Upper lobe of right lung (tissue), 1 donor: ENCODE data around the gene FHIP1B. TPM values are rescaled to one million over a fixed set of nuclear protein-coding genes. Genes with fewer than 3 reads are reported as not detected.
"Not testable (repeated sequence)": the region's sequence is repeated elsewhere in the genome, so short reads cannot be mapped to it uniquely, and the experiment has no call there.

Source experiments
- ATAC-seq: fragments of 200-7000 bp; cut with Tn5 transposase; one replicate; pipeline ENCODE4 v1.9.1; 2020; ENCODE audit warnings: mild to moderate bottlenecking, moderate library complexity
- DNase-seq: peaks from one replicate; pipeline ENCODE4 v3.0.0-alpha.2; 2020
- H3K27ac ChIP-seq: fragments of 200-600 bp; one replicate; pipeline ENCODE4 v1.8.0; 2022
- H3K27me3 ChIP-seq: fragments of 200-600 bp; one replicate; pipeline ENCODE4 v1.8.0; 2022; ENCODE audit warnings: mild to moderate bottlenecking
- H3K36me3 ChIP-seq: fragments of 200-600 bp; one replicate; pipeline ENCODE4 v1.8.0; 2022
- H3K4me1 ChIP-seq: fragments of 200-600 bp; one replicate; pipeline ENCODE4 v1.8.0; 2022
- H3K4me3 ChIP-seq: fragments of 200-600 bp; one replicate; pipeline ENCODE4 v1.8.0; 2022; ENCODE audit warnings: mild to moderate bottlenecking
- H3K9me3 ChIP-seq: fragments of 200-600 bp; one replicate; pipeline ENCODE4 v1.8.0; 2022
- intact Hi-C: fragments of 100-400 bp; cut with DNase I; formaldehyde crosslinking; loops from one replicate; pipeline ENCODE4 v1.11.0; 2022
- long read RNA-seq: library from polyadenylated mRNA; unstranded; transcript quantifications from one replicate; pipeline ENCODE4 v2.0.0, GENCODE V29; 2021
- total RNA-seq: library from RNA; stranded (reverse); fragmentation: NEBNext Ultra II Directional; extraction: Animal tissue kit (Norgen Biotek cat#: 25700); gene quantifications from one replicate; pipeline ENCODE4 v1.2.1, GENCODE V29; 2021
- TF ChIP-seq, protein P1 (sequence below): fragments of 200-600 bp; IDR thresholded peaks from one replicate; pipeline ENCODE4 v1.8.0; 2022; ENCODE audit warnings: antibody characterized with exemption
- donor health status: DM: no; HTN: yes; CAD: no; lungs with severe emphysema.

The FHIP1B gene
- 40.6 TPM for total RNA-seq
- long read RNA-seq, transcript FAM160A2-202 (12 exons, 3,354 nt), result major isoform, 10 of 44 reads
- long read RNA-seq, partial matches to known transcripts, result 15 of 44 reads
- long read RNA-seq, other reads (novel, unspliced or antisense), result 13 of 44 reads

DNA sequence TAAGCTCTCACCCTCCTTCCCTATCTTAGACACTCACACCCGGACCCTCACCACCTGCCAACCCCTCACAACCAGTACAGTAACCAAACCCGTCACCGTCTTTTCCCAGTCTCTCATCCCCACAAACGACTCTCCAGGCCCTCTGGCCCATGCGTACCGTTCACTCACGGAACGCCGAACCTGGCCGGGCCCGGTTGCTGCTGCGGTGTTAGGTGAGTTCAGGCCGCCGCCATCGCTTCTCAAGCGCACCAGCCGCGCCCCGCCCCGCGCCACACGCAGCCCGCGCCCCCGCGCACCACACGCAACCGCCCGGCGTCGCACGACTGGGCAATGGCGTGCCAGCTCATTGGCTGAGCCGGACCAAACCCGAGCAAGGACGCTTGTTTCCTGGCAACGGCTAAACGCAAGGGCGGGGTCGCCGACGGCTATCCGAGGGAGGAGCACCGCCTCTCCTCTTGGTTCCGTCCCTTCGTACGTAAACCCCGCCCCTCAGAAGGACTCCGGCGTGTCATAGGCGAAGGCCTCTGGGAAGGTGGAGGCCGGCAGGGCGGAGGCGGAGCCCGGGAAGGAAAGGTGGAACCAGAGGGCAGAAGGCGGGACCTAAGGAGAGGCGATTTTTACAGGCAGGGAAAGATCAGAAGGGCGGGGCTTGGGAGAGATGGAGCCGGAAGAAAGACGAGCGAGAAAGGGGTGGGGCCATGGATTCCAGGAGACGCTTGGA is at the start of gene FHIP1B:
FHIP1B (minus strand) TSS at position 250 of the 721 bp plus-strand sequence. CDS start 10,120 bp downstream, outside the sequence.
- peaks cover 20% of the 10 kb centered on the region for H3K4me1 ChIP-seq
- peak; percentile 100 for DNase-seq
- H3K27ac ChIP-seq, result peak within 1 kb of the TSS; percentile 91
- H3K9me3 ChIP-seq, result no peaks in the 10 kb centered on the region
- intact Hi-C loops, result no loop called here
- TF ChIP-seq, protein P1, sequence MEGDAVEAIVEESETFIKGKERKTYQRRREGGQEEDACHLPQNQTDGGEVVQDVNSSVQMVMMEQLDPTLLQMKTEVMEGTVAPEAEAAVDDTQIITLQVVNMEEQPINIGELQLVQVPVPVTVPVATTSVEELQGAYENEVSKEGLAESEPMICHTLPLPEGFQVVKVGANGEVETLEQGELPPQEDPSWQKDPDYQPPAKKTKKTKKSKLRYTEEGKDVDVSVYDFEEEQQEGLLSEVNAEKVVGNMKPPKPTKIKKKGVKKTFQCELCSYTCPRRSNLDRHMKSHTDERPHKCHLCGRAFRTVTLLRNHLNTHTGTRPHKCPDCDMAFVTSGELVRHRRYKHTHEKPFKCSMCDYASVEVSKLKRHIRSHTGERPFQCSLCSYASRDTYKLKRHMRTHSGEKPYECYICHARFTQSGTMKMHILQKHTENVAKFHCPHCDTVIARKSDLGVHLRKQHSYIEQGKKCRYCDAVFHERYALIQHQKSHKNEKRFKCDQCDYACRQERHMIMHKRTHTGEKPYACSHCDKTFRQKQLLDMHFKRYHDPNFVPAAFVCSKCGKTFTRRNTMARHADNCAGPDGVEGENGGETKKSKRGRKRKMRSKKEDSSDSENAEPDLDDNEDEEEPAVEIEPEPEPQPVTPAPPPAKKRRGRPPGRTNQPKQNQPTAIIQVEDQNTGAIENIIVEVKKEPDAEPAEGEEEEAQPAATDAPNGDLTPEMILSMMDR, result peak; percentile 17
- no peaks in the 10 kb centered on the region for H3K36me3 ChIP-seq
- ATAC-seq, result peak; percentile 97
- H3K27me3 ChIP-seq, result no peaks in the 10 kb centered on the region
- peak within 1 kb of the TSS; percentile 78 for H3K4me3 ChIP-seq

GRCh38 chr11:6283453-6284023 is 49.1 kb upstream of the FHIP1B start:
- Histone ChIP-seq H3K36me3 (no peaks in the 10 kb centered on the region), H3K27ac (no peak overlapping the region), H3K27me3 (no peaks in the 10 kb centered on the region), H3K4me3 (no peak overlapping the region), H3K9me3 (no peaks in the 10 kb centered on the region), H3K4me1 (no peaks in the 10 kb centered on the region)
- intact Hi-C loops, result no loop called here
- TF ChIP-seq, protein P1, result no peak
- no peak for DNase-seq
- ATAC-seq, result no peak

- ATAC-seq, H3K36me3 ChIP-seq, H3K27ac ChIP-seq, H3K4me1 ChIP-seq, H3K4me3 ChIP-seq, DNase-seq, H3K27me3 ChIP-seq, H3K9me3 ChIP-seq, intact Hi-C loops: not testable (repeated sequence)
Measured at GRCh38 chr11:6280809-6281208, 46.4 kb upstream of the FHIP1B start.

GRCh38 chr11:6273188-6273587 is 38.8 kb upstream of the FHIP1B start:
- ATAC-seq (no peak), DNase-seq (no peak)
- H3K27me3 ChIP-seq, result no peaks in the 10 kb centered on the region
- no peaks in the 10 kb centered on the region for H3K4me1 ChIP-seq
- no peaks in the 10 kb centered on the region for H3K9me3 ChIP-seq
- intact Hi-C loops, result no loop called here
- TF ChIP-seq, protein P1, result no peak
- no peaks in the 10 kb centered on the region for H3K36me3 ChIP-seq
- H3K4me3 ChIP-seq, result no peak overlapping the region
- H3K27ac ChIP-seq, result no peak overlapping the region

DNA sequence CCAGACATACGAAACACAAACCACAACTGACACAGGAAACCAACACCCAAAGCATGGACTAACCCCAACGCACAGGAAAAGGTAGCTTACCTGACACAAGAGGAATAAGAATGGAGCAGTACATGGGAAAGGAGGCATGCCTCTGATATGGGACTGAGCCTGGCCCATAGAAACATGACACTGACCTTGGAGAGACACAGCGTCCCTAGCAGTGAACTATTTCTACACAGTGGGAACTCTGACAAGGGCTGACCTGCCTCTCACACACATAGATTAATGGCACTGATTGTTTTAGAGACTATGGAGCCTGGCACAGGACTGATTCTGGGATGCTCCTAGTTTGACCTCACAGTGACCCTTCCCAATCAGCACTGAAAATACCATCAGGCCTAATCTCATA is 37.2 kb upstream of the FHIP1B start:
- TF ChIP-seq, protein P1, result no peak

DNA sequence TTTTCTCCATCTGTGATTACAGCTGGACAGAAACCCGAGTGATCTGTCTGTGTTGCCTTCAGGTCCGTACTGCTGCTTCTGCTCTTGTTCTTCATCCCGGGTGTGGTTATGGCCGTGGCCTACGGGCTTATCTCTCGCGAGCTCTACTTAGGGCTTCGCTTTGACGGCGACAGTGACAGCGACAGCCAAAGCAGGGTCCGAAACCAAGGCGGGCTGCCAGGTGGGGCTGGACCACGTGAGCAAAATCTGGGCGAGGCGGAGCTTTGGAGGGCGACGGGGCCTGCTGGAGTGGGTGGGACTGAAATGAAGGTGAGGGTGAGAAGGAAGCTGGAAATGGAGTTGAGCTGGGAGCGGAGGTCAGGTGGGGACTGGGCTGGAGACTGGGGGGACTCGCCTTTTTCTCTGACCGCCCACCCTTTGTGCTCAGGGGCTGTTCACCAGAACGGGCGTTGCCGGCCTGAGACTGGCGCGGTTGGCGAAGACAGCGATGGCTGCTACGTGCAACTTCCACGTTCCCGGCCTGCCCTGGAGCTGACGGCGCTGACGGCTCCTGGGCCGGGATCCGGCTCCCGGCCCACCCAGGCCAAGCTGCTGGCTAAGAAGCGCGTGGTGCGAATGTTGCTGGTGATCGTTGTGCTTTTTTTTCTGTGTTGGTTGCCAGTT is 36.3 kb upstream of the FHIP1B start:
- H3K4me3 ChIP-seq, result no peak overlapping the region
- H3K4me1 ChIP-seq, result no peaks in the 10 kb centered on the region
- DNase-seq (no peak), ATAC-seq (no peak)
- no peaks in the 10 kb centered on the region for H3K27me3 ChIP-seq
- TF ChIP-seq, protein P1, result no peak
- H3K9me3 ChIP-seq, result no peaks in the 10 kb centered on the region
- intact Hi-C loops, result no loop called here
- H3K36me3 ChIP-seq, result no peaks in the 10 kb centered on the region
- H3K27ac ChIP-seq, result no peak overlapping the region

More for the DNA sequence above, 37.2 kb upstream of the FHIP1B start:
- DNase-seq (no peak), ATAC-seq (no peak)
- intact Hi-C loops, result no loop called here
- H3K27ac ChIP-seq, result no peak overlapping the region
- no peaks in the 10 kb centered on the region for H3K9me3 ChIP-seq
- no peaks in the 10 kb centered on the region for H3K27me3 ChIP-seq
- no peaks in the 10 kb centered on the region for H3K36me3 ChIP-seq
- no peaks in the 10 kb centered on the region for H3K4me1 ChIP-seq
- H3K4me3 ChIP-seq, result no peak overlapping the region
